ENCODE results near the gene UPK3B.

GRCh38 chr7:76515999-76516443 lies 5.7 kb downstream of the UPK3B start:
- TF ChIP-seq CTCF (IDR thresholded peaks at IDR 0.05) (peak in 3 of 6 experiments; percentile 60 to 71 (median 62)), POLR2A (IDR thresholded peaks at IDR 0.05) (no peak)
